ENCODE data around the gene HS6ST1. TPM values are rescaled to one million over a fixed set of nuclear protein-coding genes. Genes with fewer than 3 reads are reported as not detected.
A peak's percentile ranks its signal among the peaks of the same experiment; 100 is the strongest.

The HS6ST1 gene
- total and polyA plus RNA-seq, 4 donors: 17.9 to 31.9 (median 25.4) TPM

DNA sequence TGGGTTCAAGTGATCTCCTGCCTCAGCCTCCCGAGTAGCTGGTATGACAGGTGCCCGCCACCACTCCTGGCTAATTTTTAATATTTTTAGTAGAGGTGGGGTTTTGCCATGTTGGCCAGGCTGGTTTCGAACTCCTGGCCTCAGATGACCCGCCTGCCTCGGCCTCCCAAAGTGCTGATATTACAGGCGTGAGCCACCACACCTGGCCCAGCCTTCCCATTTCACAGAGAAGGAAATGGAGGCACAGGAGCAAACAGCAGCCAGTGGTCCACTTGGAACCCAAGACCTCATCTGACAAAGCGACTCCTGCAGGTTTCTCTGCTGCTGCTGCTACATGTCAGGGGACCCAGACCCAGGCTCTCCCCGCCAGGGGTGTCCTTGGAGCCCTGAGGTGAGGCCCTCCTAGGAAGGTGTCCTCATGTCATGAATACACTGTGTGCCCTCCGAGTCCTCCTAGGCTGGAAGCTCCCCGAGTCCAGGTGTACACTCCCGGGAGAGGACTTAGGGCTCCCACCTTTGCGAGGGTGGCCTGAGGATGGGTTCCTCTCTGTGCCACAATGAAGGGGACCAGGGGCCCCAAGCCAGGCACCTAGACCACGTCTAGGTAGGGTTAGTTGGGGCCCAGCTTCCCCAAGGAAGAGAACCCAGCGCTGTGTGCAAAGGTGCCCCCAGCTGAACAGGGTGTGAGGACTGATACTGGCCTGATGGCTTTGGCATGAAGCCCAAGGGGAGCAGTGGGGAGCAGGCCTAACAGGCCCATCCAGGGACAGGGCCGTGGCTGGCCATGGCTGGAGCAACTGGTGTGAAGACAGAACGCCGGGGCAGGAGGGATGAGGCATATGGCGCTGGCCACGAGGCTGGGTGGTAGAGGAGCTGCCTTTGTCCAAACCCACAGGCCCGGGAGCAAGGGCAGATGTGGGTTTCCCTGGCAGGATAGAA, 56.1 kb downstream of the HS6ST1 start:
- DNase-seq (ENCODE audit: low spot score): no peak
- no peaks in the 10 kb centered on the region for H3K27me3 ChIP-seq (ENCODE audit: control insufficient read depth in 4 of 4, insufficient read depth in 4 of 4, low read length in 3 of 4)
- no peak overlapping the region for H3K4me3 ChIP-seq (ENCODE audit: low read depth in 1 of 3, low read length in 3 of 3)
- H3K9me3 ChIP-seq (ENCODE audit: control insufficient read depth in 4 of 4, low read length in 3 of 4): no peaks in the 10 kb centered on the region
- H3K4me1 ChIP-seq (ENCODE audit: control insufficient read depth in 4 of 4, insufficient read depth in 4 of 4, low read length in 3 of 4): no peaks in the 10 kb centered on the region
- 95% methylated on average over 20 of the region's 20 CpGs for WGBS
- peaks cover 0 to 5% (median 0%) of the 10 kb centered on the region in 4 donors for H3K36me3 ChIP-seq (ENCODE audit: control insufficient read depth in 4 of 4, insufficient read depth in 3 of 4, low read depth in 1 of 4, low read length in 3 of 4)
- TF ChIP-seq NR2F2 (IDR thresholded peaks at IDR 0.05) (no peak), JUND (IDR thresholded peaks at IDR 0.05) (no peak), HNF4A (conservative IDR thresholded peaks at IDR 0.05) (no peak), RXRA (IDR thresholded peaks at IDR 0.05) (no peak)
- TF ChIP-seq, protein P1, sequence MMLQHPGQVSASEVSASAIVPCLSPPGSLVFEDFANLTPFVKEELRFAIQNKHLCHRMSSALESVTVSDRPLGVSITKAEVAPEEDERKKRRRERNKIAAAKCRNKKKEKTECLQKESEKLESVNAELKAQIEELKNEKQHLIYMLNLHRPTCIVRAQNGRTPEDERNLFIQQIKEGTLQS (IDR thresholded peaks at IDR 0.05): no peak
- no peak overlapping the region for H3K9ac ChIP-seq (ENCODE audit: low read depth in 1 of 2, low read length in 2 of 2)
- H3K27ac ChIP-seq (ENCODE audit: low read depth in 1 of 2, low read length in 2 of 2): no peak overlapping the region

DNA sequence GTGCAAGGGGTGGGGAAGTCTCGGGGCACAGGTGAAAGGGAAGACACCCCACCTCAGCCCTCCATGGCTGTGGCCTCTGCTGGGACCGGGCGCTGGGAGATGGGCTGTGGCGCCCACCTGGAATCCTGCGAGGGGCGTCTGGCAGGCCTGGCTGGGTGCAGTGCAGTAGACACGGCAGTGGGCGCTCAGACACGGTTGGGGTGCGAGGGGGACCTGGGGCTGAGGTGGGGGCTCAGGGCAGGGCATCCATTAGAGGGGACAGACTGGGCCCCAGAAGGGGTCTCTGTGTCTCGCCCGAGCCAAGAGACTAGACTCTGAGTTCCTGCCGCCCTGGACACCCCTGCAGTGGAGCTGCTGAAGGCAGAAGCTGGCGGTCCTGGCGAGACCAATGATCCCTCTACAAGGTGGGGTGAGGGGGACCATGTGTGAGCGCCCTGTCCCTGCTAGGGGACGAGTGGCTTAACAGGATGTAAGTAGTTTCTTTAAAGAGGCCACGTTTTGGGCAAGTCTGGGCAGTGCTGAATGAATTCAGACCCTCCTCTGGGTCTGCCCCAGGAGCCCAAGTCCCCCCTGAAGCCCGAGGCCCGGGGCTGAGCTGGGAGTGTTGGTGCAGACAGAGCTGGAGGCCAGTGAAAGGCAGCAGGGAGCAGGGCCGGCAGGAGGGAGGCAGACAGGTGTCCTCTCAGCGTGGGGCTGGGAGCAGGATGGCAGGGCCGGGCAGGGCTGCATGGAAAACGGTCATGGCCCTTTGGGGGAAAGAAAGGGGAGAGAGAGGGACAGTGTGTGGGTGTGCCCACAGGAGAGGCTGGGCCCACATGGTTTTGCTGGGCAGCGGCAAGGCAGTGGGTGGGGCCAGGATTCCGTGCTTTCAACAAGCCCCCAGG, 57.2 kb downstream of the HS6ST1 start:
- 88% methylated on average over 26 of the region's 26 CpGs for WGBS
- H3K4me1 ChIP-seq (ENCODE audit: control insufficient read depth in 4 of 4, insufficient read depth in 4 of 4, low read length in 3 of 4): no peaks in the 10 kb centered on the region
- no peaks in the 10 kb centered on the region for H3K9me3 ChIP-seq (ENCODE audit: control insufficient read depth in 4 of 4, low read length in 3 of 4)
- H3K27ac ChIP-seq (ENCODE audit: low read depth in 1 of 2, low read length in 2 of 2): no peak overlapping the region
- peak; percentile 27 for DNase-seq (ENCODE audit: low spot score)
- H3K4me3 ChIP-seq (ENCODE audit: low read depth in 1 of 3, low read length in 3 of 3): no peak overlapping the region
- no peaks in the 10 kb centered on the region for H3K27me3 ChIP-seq (ENCODE audit: control insufficient read depth in 4 of 4, insufficient read depth in 4 of 4, low read length in 3 of 4)
- H3K36me3 ChIP-seq (ENCODE audit: control insufficient read depth in 4 of 4, insufficient read depth in 3 of 4, low read depth in 1 of 4, low read length in 3 of 4): peaks cover 0 to 4% (median 0%) of the 10 kb centered on the region in 4 donors
- no peak overlapping the region for H3K9ac ChIP-seq (ENCODE audit: low read depth in 1 of 2, low read length in 2 of 2)
- TF ChIP-seq HNF4A (conservative IDR thresholded peaks at IDR 0.05): no peak
- TF ChIP-seq, protein P2, sequence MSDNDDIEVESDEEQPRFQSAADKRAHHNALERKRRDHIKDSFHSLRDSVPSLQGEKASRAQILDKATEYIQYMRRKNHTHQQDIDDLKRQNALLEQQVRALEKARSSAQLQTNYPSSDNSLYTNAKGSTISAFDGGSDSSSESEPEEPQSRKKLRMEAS (IDR thresholded peaks at IDR 0.05): no peak
- TF ChIP-seq RXRA (IDR thresholded peaks at IDR 0.05): no peak
- TF ChIP-seq GABPA (IDR thresholded peaks at IDR 0.05 in 1 of 2, conservative IDR thresholded peaks at IDR 0.05 in 1 of 2): no peak
- TF ChIP-seq SP1 (IDR thresholded peaks at IDR 0.05): no peak
- TF ChIP-seq HNF4G (IDR thresholded peaks at IDR 0.05): no peak
- TF ChIP-seq, protein P1 (IDR thresholded peaks at IDR 0.05): no peak
- TF ChIP-seq NR2F2 (IDR thresholded peaks at IDR 0.05): no peak
- TF ChIP-seq, protein P3, sequence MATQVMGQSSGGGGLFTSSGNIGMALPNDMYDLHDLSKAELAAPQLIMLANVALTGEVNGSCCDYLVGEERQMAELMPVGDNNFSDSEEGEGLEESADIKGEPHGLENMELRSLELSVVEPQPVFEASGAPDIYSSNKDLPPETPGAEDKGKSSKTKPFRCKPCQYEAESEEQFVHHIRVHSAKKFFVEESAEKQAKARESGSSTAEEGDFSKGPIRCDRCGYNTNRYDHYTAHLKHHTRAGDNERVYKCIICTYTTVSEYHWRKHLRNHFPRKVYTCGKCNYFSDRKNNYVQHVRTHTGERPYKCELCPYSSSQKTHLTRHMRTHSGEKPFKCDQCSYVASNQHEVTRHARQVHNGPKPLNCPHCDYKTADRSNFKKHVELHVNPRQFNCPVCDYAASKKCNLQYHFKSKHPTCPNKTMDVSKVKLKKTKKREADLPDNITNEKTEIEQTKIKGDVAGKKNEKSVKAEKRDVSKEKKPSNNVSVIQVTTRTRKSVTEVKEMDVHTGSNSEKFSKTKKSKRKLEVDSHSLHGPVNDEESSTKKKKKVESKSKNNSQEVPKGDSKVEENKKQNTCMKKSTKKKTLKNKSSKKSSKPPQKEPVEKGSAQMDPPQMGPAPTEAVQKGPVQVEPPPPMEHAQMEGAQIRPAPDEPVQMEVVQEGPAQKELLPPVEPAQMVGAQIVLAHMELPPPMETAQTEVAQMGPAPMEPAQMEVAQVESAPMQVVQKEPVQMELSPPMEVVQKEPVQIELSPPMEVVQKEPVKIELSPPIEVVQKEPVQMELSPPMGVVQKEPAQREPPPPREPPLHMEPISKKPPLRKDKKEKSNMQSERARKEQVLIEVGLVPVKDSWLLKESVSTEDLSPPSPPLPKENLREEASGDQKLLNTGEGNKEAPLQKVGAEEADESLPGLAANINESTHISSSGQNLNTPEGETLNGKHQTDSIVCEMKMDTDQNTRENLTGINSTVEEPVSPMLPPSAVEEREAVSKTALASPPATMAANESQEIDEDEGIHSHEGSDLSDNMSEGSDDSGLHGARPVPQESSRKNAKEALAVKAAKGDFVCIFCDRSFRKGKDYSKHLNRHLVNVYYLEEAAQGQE (IDR thresholded peaks at IDR 0.05): no peak
- TF ChIP-seq, protein P4, sequence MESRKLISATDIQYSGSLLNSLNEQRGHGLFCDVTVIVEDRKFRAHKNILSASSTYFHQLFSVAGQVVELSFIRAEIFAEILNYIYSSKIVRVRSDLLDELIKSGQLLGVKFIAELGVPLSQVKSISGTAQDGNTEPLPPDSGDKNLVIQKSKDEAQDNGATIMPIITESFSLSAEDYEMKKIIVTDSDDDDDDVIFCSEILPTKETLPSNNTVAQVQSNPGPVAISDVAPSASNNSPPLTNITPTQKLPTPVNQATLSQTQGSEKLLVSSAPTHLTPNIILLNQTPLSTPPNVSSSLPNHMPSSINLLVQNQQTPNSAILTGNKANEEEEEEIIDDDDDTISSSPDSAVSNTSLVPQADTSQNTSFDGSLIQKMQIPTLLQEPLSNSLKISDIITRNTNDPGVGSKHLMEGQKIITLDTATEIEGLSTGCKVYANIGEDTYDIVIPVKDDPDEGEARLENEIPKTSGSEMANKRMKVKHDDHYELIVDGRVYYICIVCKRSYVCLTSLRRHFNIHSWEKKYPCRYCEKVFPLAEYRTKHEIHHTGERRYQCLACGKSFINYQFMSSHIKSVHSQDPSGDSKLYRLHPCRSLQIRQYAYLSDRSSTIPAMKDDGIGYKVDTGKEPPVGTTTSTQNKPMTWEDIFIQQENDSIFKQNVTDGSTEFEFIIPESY (IDR thresholded peaks at IDR 0.05): no peak
- TF ChIP-seq TAF1 (conservative IDR thresholded peaks at IDR 0.05): no peak
- TF ChIP-seq, protein P5, sequence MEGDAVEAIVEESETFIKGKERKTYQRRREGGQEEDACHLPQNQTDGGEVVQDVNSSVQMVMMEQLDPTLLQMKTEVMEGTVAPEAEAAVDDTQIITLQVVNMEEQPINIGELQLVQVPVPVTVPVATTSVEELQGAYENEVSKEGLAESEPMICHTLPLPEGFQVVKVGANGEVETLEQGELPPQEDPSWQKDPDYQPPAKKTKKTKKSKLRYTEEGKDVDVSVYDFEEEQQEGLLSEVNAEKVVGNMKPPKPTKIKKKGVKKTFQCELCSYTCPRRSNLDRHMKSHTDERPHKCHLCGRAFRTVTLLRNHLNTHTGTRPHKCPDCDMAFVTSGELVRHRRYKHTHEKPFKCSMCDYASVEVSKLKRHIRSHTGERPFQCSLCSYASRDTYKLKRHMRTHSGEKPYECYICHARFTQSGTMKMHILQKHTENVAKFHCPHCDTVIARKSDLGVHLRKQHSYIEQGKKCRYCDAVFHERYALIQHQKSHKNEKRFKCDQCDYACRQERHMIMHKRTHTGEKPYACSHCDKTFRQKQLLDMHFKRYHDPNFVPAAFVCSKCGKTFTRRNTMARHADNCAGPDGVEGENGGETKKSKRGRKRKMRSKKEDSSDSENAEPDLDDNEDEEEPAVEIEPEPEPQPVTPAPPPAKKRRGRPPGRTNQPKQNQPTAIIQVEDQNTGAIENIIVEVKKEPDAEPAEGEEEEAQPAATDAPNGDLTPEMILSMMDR (IDR thresholded peaks at IDR 0.05; ENCODE audit: low read depth, low read length, missing input control): no peak
- TF ChIP-seq YY1 (IDR thresholded peaks at IDR 0.05): no peak
- TF ChIP-seq EGR1 (IDR thresholded peaks at IDR 0.05; ENCODE audit: low read depth in 2 of 2): no peak
- TF ChIP-seq JUND (IDR thresholded peaks at IDR 0.05): no peak
- TF ChIP-seq RAD21 (IDR thresholded peaks at IDR 0.05): no peak
- TF ChIP-seq FOXA2 (IDR thresholded peaks at IDR 0.05): no peak
- TF ChIP-seq FOXA1 (IDR thresholded peaks at IDR 0.05): no peak
